Stimulated activated naive CD8-positive, alpha-beta T cell treated with anti-CD3 and anti-CD28 coated beads, Interleukin-15, Interleukin-2, amounts not matched to agents 100 ng/mL and 50 ng/mL, for 24 hours (primary cell): ENCODE data around the gene SLC29A3.

Source experiments
- H3K27ac Mint-ChIP-seq: one replicate; pipeline ENCODE4 v1.8.0; 2021; ENCODE audit warnings: mild to moderate bottlenecking, mixed read lengths
- H3K27me3 Mint-ChIP-seq: one replicate; pipeline ENCODE4 v1.8.0; 2021; ENCODE audit warnings: mixed read lengths
- H3K36me3 Mint-ChIP-seq: one replicate; pipeline ENCODE4 v1.8.0; 2021; ENCODE audit warnings: low read depth, mixed read lengths
- H3K4me1 Mint-ChIP-seq: one replicate; pipeline ENCODE4 v1.8.0; 2021; ENCODE audit warnings: low read depth, mixed read lengths
- H3K4me3 Mint-ChIP-seq: one replicate; pipeline ENCODE4 v1.8.0; 2021; ENCODE audit warnings: mild to moderate bottlenecking, mixed read lengths
- H3K9me3 Mint-ChIP-seq: one replicate; pipeline ENCODE4 v1.8.0; 2021; ENCODE audit warnings: mixed read lengths

SLC29A3 gene

DNA sequence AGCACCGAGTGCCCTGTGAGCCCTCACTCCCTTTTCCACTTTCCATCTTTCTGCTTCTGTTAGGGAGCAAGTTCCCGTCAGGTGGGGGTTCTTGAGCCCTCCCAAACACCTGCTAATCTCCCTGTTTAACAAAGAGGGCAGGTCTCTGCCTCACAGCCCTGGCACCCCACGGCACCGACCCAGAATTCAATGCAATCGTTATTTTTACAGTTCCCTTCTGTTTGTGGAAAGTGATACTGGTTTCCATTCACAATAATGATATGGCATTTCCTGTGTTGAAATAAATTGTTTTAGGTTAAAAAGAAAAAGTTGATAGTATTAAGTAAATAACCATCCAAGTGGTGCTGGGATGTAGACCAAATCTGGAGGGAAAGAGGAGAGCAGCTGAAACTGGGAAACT is 38.8 kb upstream of the SLC29A3 start:
- no peaks in the 10 kb centered on the region for H3K4me1 Mint-ChIP-seq
- H3K4me3 Mint-ChIP-seq, result no peak overlapping the region
- H3K27me3 Mint-ChIP-seq, result no peaks in the 10 kb centered on the region
- H3K27ac Mint-ChIP-seq, result no peak overlapping the region
- H3K9me3 Mint-ChIP-seq, result no peaks in the 10 kb centered on the region
- H3K36me3 Mint-ChIP-seq, result no peaks in the 10 kb centered on the region

- no peaks in the 10 kb centered on the region for H3K36me3 Mint-ChIP-seq
- peak overlapping the region; percentile 7 for H3K27ac Mint-ChIP-seq
- no peaks in the 10 kb centered on the region for H3K4me1 Mint-ChIP-seq
- H3K4me3 Mint-ChIP-seq, result no peak overlapping the region
- no peaks in the 10 kb centered on the region for H3K9me3 Mint-ChIP-seq
- no peaks in the 10 kb centered on the region for H3K27me3 Mint-ChIP-seq
Observed at GRCh38 chr10:71280825-71281224, 38.2 kb upstream of the SLC29A3 start.

- H3K27ac Mint-ChIP-seq, result no peak overlapping the region
- no peak overlapping the region for H3K4me3 Mint-ChIP-seq
- H3K4me1 Mint-ChIP-seq, result no peaks in the 10 kb centered on the region
- no peaks in the 10 kb centered on the region for H3K36me3 Mint-ChIP-seq
- no peaks in the 10 kb centered on the region for H3K9me3 Mint-ChIP-seq
- no peaks in the 10 kb centered on the region for H3K27me3 Mint-ChIP-seq
Observed at GRCh38 chr10:71281646-71282322, 37.3 kb upstream of the SLC29A3 start.

- no peaks in the 10 kb centered on the region for H3K27me3 Mint-ChIP-seq
- H3K36me3 Mint-ChIP-seq, result no peaks in the 10 kb centered on the region
- no peak overlapping the region for H3K4me3 Mint-ChIP-seq
- no peaks in the 10 kb centered on the region for H3K9me3 Mint-ChIP-seq
- H3K4me1 Mint-ChIP-seq, result no peaks in the 10 kb centered on the region
- no peak overlapping the region for H3K27ac Mint-ChIP-seq
Observed at GRCh38 chr10:71282323-71282680, 36.8 kb upstream of the SLC29A3 start.

GRCh38 chr10:71283410-71283809 is 35.6 kb upstream of the SLC29A3 start:
- Mint-ChIP-seq H3K36me3 (no peaks in the 10 kb centered on the region), H3K27ac (no peak overlapping the region), H3K4me1 (no peaks in the 10 kb centered on the region), H3K27me3 (no peaks in the 10 kb centered on the region), H3K4me3 (no peak overlapping the region), H3K9me3 (no peaks in the 10 kb centered on the region)

DNA sequence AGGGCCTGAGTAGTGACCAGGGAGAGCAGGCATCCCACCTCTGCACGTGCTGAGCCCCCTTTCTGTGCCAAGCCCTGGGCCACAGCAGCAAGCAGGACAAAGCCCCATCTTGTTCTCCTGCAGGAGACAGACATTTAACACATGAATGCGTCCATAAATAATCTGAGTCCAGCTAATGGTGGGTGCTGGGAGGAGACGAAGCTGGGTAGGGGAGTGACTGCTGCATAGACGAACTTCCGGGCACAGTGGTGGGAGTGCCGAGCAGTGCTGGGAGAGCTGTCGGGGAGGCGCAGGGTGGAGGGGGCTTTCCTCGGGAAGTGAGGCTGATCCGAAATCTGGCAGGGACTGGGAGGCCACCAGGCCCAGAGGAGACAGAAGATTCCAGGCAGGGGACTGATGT is 35.2 kb upstream of the SLC29A3 start:
- Mint-ChIP-seq H3K27ac (no peak overlapping the region), H3K4me1 (no peaks in the 10 kb centered on the region), H3K36me3 (no peaks in the 10 kb centered on the region), H3K27me3 (no peaks in the 10 kb centered on the region), H3K4me3 (no peak overlapping the region), H3K9me3 (no peaks in the 10 kb centered on the region)

- Mint-ChIP-seq H3K4me3 (no peak overlapping the region), H3K36me3 (no peaks in the 10 kb centered on the region), H3K27ac (no peak overlapping the region), H3K9me3 (no peaks in the 10 kb centered on the region), H3K27me3 (no peaks in the 10 kb centered on the region), H3K4me1 (no peaks in the 10 kb centered on the region)
Observed at GRCh38 chr10:71284544-71285179, 34.4 kb upstream of the SLC29A3 start.

GRCh38 chr10:71285180-71285545 is 33.9 kb upstream of the SLC29A3 start:
- no peak overlapping the region for H3K27ac Mint-ChIP-seq
- no peak overlapping the region for H3K4me3 Mint-ChIP-seq

GRCh38 chr10:71285986-71286385 is 33.1 kb upstream of the SLC29A3 start:
- H3K36me3 Mint-ChIP-seq, result no peaks in the 10 kb centered on the region
- H3K27me3 Mint-ChIP-seq, result no peaks in the 10 kb centered on the region
- H3K27ac Mint-ChIP-seq, result no peak overlapping the region
- no peaks in the 10 kb centered on the region for H3K4me1 Mint-ChIP-seq
- no peaks in the 10 kb centered on the region for H3K9me3 Mint-ChIP-seq
- no peak overlapping the region for H3K4me3 Mint-ChIP-seq

More at GRCh38 chr10:71285180-71285545, 33.9 kb upstream of the SLC29A3 start:
- Mint-ChIP-seq H3K27me3 (no peaks in the 10 kb centered on the region), H3K9me3 (no peaks in the 10 kb centered on the region), H3K4me1 (no peaks in the 10 kb centered on the region), H3K36me3 (no peaks in the 10 kb centered on the region)

DNA sequence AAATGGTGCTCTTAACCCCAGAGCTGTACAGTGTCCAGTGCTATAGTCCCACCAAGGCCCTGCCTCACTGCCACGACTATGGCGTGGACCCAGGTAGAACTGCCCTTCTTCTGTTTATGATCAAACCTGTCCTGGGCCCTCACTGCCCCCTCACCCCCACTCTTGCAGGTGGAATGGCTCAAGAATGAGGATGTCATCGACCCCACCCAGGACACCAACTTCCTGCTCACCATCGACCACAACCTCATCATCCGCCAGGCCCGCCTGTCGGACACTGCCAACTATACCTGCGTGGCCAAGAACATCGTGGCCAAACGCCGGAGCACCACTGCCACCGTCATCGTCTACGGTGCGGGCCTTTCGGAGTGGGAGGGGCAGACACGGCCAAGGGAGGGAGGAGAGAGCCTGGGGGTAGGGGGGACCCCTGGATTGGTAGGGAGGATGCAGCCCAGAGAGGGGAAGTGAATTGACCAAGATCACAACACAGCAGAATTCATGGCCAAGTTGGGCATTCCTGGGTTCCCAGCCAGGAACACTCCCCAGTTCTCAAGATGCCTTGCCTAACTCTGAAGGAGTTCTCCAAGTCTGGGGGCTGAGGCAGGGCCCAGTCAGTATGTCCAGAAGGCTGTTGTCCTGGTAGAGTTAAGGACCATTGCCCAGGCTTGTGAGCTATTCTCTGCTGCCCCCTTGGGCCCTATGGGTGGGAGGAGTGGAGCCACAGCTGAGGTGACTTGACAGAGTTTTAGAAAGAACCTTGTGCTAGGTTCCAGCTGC is 32.4 kb upstream of the SLC29A3 start:
- Mint-ChIP-seq H3K4me3 (no peak overlapping the region), H3K27me3 (no peaks in the 10 kb centered on the region), H3K9me3 (no peaks in the 10 kb centered on the region), H3K4me1 (no peaks in the 10 kb centered on the region), H3K27ac (no peak overlapping the region), H3K36me3 (no peaks in the 10 kb centered on the region)

DNA sequence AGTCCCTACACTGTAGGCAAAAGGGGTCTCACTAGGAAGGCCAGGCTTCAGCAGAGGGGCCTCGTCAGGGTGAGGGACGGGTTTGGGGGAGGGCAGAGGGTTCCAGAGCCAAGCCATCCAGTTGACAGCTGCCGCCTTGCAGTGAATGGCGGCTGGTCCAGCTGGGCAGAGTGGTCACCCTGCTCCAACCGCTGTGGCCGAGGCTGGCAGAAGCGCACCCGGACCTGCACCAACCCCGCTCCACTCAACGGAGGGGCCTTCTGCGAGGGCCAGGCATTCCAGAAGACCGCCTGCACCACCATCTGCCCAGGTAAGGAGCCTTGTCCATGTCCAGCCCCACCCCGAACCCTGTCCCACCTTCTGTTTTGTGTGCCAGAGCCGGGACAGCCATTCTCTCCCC is 31.6 kb upstream of the SLC29A3 start:
- no peak overlapping the region for H3K4me3 Mint-ChIP-seq
- no peaks in the 10 kb centered on the region for H3K4me1 Mint-ChIP-seq
- H3K27ac Mint-ChIP-seq, result no peak overlapping the region
- no peaks in the 10 kb centered on the region for H3K9me3 Mint-ChIP-seq
- no peaks in the 10 kb centered on the region for H3K36me3 Mint-ChIP-seq
- H3K27me3 Mint-ChIP-seq, result no peaks in the 10 kb centered on the region

GRCh38 chr10:71288461-71288860 is 30.6 kb upstream of the SLC29A3 start:
- no peaks in the 10 kb centered on the region for H3K36me3 Mint-ChIP-seq
- H3K27me3 Mint-ChIP-seq, result no peaks in the 10 kb centered on the region
- H3K9me3 Mint-ChIP-seq, result no peaks in the 10 kb centered on the region
- no peaks in the 10 kb centered on the region for H3K4me1 Mint-ChIP-seq
- H3K4me3 Mint-ChIP-seq, result no peak overlapping the region
- H3K27ac Mint-ChIP-seq, result no peak overlapping the region

GRCh38 chr10:71289421-71290130 is 29.5 kb upstream of the SLC29A3 start:
- Mint-ChIP-seq H3K36me3 (no peaks in the 10 kb centered on the region), H3K27me3 (no peaks in the 10 kb centered on the region), H3K9me3 (no peaks in the 10 kb centered on the region), H3K4me3 (no peak overlapping the region), H3K4me1 (no peaks in the 10 kb centered on the region), H3K27ac (no peak overlapping the region)

DNA sequence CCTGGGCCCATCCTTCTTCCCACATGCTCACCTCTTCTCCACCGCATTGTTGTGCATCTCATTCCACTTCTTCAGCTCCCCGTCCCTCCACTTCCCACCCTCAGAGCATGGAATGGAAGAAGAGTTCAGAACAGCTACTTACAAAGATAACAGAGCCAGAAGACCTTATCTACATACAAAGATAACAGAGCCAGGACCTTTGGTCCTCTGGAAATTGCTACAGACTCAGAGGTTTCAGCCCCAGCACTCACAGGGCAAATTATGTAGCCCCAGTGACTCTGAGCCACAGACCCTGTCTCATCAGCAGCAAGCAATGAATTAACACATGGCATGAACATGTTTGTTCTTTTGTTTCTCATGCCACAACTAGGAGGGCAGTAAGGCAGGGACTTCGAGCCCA is 28.7 kb upstream of the SLC29A3 start:
- Mint-ChIP-seq H3K4me3 (no peak overlapping the region), H3K4me1 (no peaks in the 10 kb centered on the region), H3K36me3 (no peaks in the 10 kb centered on the region), H3K27ac (no peak overlapping the region), H3K27me3 (no peaks in the 10 kb centered on the region), H3K9me3 (no peaks in the 10 kb centered on the region)
